Muscle layer of colon (tissue), 2 donors: Measurements from ENCODE around the gene ENC1.

Experiments
- H3K27ac ChIP-seq: one replicate; pipeline ENCODE4 v1.7.0; 2013; ENCODE audit warnings: low read depth, mild to moderate bottlenecking, low read length, moderate library complexity
- H3K27me3 ChIP-seq, 2 donors: one replicate each; pipeline ENCODE4 v1.7.0; 2013; ENCODE audit warnings: low read length in 2 of 2, mild to moderate bottlenecking in 2 of 2; ENCODE audit not compliant: insufficient read depth in 2 of 2, control insufficient read depth in 1 of 2
- H3K36me3 ChIP-seq: one replicate; pipeline ENCODE4 v1.7.0; 2013; ENCODE audit warnings: mild to moderate bottlenecking, low read length; ENCODE audit not compliant: insufficient read depth
- H3K4me1 ChIP-seq: one replicate; pipeline ENCODE4 v1.7.0; 2013; ENCODE audit warnings: mild to moderate bottlenecking, low read length; ENCODE audit not compliant: insufficient read depth
- H3K4me3 ChIP-seq, 2 donors: one replicate each; pipeline ENCODE4 v1.7.0; 2013; ENCODE audit warnings: low read length in 2 of 2, low read depth in 1 of 2, mild to moderate bottlenecking in 1 of 2, moderate library complexity in 1 of 2
- H3K9ac ChIP-seq: one replicate; pipeline ENCODE4 v1.7.0; 2013; ENCODE audit warnings: low read length
- H3K9me3 ChIP-seq: one replicate; pipeline ENCODE4 v1.7.0; 2013; ENCODE audit warnings: mild to moderate bottlenecking, low read length
- donor health status: abdominal sarcoma.
- donor health status: Adenocarcinoma of cecum.

ENC1 gene

DNA sequence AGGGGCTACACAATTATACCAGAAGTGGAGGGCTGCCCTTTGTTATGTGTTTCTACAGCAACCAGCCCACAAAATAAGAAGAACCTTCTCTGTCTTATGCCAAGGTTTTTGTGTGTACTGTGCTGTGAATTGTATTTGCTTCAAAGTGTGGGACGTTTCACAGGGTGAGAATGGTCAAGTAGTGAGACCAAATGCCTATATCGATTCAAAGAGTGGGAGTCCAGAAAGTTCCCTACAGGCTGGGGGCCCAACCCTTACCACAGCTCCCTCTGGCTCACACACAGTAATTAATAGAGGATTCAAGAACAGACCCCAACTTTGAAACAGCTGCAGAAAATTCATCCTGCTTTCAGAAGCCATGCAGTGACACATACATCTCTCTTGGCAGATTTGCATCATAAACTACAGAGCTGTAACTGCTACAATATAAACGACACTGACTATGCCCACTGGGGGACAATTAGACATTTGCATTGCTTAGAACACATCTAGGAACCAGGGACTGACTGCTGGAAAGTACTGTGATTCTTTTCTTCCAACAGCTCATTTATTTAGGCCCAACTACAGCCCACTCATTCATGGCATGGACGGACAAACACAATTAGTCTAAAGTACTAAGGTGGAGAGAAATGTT lies 12.8 kb downstream of the ENC1 start:
- Histone ChIP-seq H3K36me3 (no peaks in the 10 kb centered on the region), H3K4me1 (no peaks in the 10 kb centered on the region), H3K9ac (no peak overlapping the region), H3K9me3 (no peaks in the 10 kb centered on the region), H3K27me3 (no peaks in the 10 kb centered on the region), H3K27ac (no peak overlapping the region), H3K4me3 (no peak overlapping the region)

DNA sequence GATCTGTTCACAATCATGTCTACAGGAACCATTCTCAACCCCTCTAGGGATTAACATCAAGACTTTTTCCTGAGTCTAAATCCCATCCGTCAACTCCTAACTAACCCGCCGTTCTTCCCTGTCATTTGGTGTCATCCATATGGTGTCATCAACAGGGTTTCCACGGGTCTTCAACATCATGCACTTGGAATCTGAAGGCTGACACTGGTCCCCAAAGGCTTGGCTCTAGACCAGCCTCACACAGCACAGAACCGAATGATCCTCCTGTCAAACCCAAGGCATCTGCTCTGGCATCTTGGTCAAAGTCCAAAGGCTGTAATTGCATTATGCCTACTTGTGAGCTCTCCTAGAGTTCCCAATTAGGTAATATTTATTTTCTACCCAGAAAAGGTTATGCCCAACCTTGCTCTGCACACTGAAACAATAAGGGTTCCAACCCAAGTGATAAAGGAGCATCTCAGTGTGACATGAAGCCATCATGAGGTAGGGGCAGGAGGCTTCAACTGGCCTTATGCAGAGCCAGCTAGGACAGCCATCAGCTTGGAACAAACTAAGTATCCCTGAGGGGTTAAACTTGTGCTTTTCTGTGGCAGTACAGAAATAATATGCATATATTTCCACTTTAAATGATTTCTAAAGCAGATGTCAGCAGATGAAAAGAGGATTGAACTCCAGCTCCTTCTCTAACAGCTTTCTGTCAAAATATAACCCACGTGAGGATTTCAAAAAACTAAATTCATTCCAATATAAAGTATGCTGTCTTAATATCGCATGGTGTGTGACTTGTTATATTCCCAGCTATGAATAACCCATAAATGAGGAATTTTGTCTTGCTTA lies 13.9 kb downstream of the ENC1 start:
- Histone ChIP-seq H3K9me3 (no peaks in the 10 kb centered on the region), H3K27ac (no peak overlapping the region), H3K9ac (no peak overlapping the region), H3K36me3 (no peaks in the 10 kb centered on the region), H3K27me3 (no peaks in the 10 kb centered on the region), H3K4me3 (no peak overlapping the region), H3K4me1 (no peaks in the 10 kb centered on the region)

DNA sequence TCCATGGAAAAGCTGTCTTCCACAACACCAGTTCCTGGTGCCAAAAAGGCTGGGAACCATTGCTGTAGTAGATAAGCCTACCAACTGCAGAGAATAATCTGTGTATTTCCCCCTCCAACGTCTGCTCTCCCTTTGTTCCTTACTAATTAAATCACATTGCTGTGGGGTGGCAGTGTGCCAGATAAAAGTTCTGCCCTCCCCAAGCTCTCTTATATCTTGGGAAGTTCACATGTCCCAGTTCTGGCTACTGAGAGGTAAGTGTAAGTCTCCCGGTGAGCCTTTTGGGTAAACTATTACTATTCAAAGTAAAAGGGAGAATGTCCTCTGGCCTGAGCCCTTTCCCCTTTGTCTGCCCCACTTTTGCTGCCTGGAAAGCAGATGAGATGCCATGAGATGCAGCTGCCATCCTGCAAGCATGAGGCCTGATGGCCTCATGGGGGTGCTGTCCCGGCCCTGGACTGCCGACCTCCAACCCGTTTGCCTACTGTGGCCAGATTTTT lies 14.7 kb downstream of the ENC1 start:
- no peaks in the 10 kb centered on the region for H3K4me1 ChIP-seq
- H3K4me3 ChIP-seq: no peak overlapping the region

DNA sequence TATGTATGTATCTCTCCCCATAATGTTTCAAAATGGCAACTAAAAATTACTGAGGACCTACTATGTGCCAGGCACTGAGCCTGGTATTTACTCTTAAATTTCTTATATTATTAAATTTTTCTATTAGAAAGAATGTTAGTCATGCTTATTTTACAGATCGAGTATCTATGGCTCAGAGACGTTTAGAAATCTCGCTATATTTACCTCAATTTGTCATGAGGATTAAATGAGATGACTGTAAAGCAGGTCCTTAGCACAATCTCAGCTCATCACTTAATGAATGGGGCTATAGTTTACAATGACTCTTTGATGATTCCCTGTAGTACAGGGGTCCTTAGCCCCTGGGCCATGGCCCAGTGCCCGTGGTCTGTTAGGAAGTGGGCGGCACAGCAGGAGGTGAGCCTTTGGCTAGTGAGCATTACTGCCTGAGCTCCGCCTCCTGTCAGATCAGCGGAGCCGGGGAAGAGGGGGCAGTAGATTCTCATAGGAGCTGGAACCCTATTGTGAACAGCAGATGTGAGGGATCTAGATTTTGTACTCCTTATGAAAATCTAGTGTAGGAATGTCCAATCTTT lies 15.5 kb downstream of the ENC1 start:
- no peaks in the 10 kb centered on the region for H3K36me3 ChIP-seq
- H3K27me3 ChIP-seq: no peaks in the 10 kb centered on the region
- H3K9ac ChIP-seq: no peak overlapping the region
- H3K9me3 ChIP-seq: no peaks in the 10 kb centered on the region
- H3K4me3 ChIP-seq: no peak overlapping the region
- no peaks in the 10 kb centered on the region for H3K4me1 ChIP-seq
- H3K27ac ChIP-seq: no peak overlapping the region

More for the DNA sequence above, 14.7 kb downstream of the ENC1 start:
- Histone ChIP-seq H3K9me3 (no peaks in the 10 kb centered on the region), H3K27ac (no peak overlapping the region), H3K27me3 (no peaks in the 10 kb centered on the region), H3K36me3 (no peaks in the 10 kb centered on the region), H3K9ac (no peak overlapping the region)

DNA sequence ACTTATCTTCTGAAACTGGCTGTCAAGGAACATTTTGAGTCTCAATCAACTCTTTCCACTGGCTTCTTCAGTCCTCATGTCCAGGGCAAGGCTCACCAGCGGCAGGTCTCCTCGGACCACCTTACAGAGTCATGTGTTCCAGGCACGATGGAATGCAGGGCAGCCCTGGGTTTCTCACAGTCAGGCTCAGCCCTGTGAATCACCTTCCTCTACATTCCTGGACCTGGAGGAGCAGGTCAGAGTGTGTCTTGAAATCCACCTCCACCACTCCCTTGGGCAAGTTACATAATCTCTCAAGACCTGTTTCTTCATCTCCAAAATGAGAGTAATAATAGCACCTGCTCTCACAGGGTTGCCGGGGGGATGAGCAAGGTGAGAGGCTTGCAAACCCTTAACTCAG lies 16.0 kb downstream of the ENC1 start:
- Histone ChIP-seq H3K9ac (no peak overlapping the region), H3K4me3 (no peak overlapping the region), H3K4me1 (no peaks in the 10 kb centered on the region), H3K36me3 (no peaks in the 10 kb centered on the region), H3K27ac (no peak overlapping the region), H3K9me3 (no peaks in the 10 kb centered on the region), H3K27me3 (no peaks in the 10 kb centered on the region)

DNA sequence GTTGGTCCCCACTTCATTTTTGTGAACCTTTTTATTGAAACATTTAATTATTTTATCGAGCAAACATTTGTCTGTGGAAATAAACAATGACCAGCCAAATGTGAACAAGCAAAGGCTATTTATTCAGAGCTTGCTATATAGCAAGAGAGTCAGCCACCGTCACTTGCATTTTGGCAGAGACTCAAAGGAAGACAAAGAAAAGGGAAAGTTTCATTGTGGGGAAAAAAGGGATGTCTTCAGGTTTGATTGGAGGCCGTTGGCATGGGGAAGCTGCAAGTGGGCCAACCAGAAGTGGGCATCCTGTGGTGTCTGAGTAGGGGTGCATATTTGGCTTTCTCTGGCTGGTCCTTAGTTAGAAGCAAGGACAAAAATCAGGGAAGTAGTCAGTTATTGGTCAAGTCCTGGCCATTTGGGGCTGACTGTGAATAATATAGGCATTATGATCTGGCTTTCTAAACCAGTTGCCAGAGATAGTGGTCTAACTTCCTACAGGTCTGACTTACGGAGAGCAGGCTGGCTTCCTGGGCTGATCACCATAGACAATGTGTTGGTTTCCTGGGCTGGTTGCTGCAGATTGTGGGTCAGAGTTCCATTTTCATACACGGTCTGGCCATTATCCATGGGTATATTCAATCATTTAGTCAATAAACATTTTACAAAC lies 16.6 kb downstream of the ENC1 start:
- H3K27me3 ChIP-seq: no peaks in the 10 kb centered on the region
- no peak overlapping the region for H3K4me3 ChIP-seq
- H3K9ac ChIP-seq: no peak overlapping the region
- H3K36me3 ChIP-seq: no peaks in the 10 kb centered on the region
- H3K27ac ChIP-seq: no peak overlapping the region
- H3K9me3 ChIP-seq: no peaks in the 10 kb centered on the region
- no peaks in the 10 kb centered on the region for H3K4me1 ChIP-seq

DNA sequence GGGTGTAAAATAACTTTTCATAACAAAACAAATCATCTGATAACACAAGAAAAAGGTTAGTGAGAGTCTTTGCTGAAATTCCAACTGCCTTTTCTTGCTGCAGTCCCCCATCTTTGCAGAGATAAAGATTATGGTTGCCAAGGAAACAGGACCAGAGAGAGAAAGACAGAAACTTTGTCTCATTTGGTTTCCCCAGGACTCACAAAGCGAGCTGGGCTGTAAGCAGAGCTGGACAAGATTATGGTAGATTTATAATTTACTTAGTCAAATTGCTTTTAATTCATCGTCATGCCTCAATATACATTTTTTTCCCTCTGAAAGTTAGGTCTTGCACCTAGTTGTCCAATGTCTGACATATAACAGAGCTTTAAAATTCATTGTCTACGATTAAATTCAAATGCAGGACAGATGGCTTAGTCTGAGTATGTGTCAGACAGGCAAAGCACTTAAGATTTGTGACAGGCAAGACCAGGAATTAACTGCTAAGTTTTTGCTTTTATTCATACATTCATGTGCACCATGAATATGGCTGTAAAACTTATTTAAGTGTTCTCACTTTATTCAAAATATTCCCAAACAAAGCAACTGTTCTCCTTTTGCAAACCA lies 17.4 kb downstream of the ENC1 start:
- Histone ChIP-seq H3K27ac (no peak overlapping the region), H3K9me3 (no peaks in the 10 kb centered on the region), H3K4me1 (no peaks in the 10 kb centered on the region), H3K36me3 (no peaks in the 10 kb centered on the region), H3K27me3 (no peaks in the 10 kb centered on the region), H3K4me3 (no peak overlapping the region), H3K9ac (no peak overlapping the region)

DNA sequence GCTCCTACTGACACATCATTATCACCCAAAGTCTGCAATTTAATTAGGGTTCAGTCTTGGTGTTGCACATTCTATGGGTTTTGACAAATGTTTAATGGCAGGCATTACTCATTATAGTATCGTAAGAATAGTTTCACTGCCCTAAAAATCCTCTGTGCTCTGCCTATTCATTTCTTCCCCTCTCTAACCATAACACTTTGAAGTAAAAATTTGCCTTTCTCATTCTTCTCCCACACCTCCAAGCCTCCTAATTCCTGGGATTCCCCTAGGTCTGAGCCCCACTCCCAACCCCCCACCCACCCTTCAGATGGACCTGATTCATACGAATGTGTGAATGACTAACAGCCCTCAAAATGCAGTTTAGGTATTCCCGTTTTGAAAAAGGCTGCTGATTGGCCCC lies 18.4 kb downstream of the ENC1 start:
- no peak overlapping the region for H3K27ac ChIP-seq
- no peak overlapping the region for H3K9ac ChIP-seq
- no peaks in the 10 kb centered on the region for H3K4me1 ChIP-seq
- H3K27me3 ChIP-seq: no peaks in the 10 kb centered on the region
- H3K36me3 ChIP-seq: no peaks in the 10 kb centered on the region
- no peaks in the 10 kb centered on the region for H3K9me3 ChIP-seq
- H3K4me3 ChIP-seq: no peak overlapping the region

DNA sequence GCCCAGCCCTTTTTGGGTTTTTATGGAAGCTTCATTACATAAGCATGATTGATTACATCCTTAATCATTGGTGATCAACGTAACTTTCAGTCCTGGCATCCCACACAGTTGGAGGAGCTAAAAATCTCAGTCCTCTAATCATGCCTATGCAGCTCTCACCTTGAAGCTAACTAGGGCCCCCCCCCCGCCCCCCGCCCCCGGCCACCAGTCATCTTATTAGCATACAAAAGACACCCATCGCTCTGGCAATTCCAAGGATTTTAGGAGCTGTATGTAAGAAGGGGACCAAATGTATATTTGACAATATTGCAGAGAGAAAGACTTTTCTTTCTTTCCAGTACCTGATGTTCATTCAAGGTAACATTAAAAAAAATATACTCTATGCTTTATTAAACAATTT lies 19.0 kb downstream of the ENC1 start:
- no peak overlapping the region for H3K4me3 ChIP-seq
- no peaks in the 10 kb centered on the region for H3K4me1 ChIP-seq
- H3K27ac ChIP-seq: no peak overlapping the region
- H3K9ac ChIP-seq: no peak overlapping the region
- no peaks in the 10 kb centered on the region for H3K36me3 ChIP-seq
- H3K27me3 ChIP-seq: no peaks in the 10 kb centered on the region
- no peaks in the 10 kb centered on the region for H3K9me3 ChIP-seq

DNA sequence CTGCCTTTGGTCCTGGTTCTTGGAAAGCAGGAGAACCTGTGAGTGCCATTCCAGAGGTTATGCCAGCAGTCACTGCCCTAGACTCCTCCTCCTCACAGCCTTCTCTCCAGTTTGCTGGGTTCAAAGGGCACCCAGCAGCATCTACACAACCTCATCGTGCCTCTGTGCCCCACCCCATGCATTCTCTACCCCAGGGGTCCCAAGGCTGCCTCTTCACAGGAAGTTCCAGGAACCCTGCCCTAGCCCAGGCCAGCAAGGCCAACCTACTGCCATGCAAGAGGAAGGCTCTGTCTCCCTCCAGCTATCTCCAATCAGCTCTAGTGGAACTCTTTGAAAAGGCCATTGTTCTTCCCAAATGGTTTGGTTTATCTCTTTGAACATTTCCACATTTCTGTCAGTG lies 21.2 kb downstream of the ENC1 start:
- no peaks in the 10 kb centered on the region for H3K27me3 ChIP-seq
- H3K9me3 ChIP-seq: no peaks in the 10 kb centered on the region

DNA sequence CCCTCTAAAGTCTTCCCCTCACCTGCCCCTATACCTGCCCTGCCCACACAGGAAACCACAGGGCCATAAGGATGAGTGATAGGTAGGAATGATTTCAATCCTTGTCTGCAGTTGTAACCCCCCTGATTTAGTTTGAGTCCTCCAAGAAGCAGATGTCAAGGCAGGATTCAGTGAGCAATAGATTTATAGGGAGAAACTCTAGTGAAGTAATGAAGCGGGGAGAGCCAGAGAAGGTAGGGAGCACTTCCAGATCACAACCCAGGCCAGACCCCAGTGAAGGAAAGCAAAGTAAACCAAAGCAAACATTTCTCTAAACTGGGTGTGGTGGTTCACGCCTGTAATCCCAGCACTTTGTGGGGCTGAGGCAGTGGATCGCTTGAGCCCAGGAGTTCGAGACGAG lies 22.4 kb downstream of the ENC1 start:
- no peaks in the 10 kb centered on the region for H3K9me3 ChIP-seq
- no peak overlapping the region for H3K4me3 ChIP-seq

More for the DNA sequence above, 21.2 kb downstream of the ENC1 start:
- H3K9ac ChIP-seq: no peak overlapping the region
- no peak overlapping the region for H3K27ac ChIP-seq
- no peaks in the 10 kb centered on the region for H3K4me1 ChIP-seq
- H3K4me3 ChIP-seq: no peak overlapping the region
- no peaks in the 10 kb centered on the region for H3K36me3 ChIP-seq

More for the DNA sequence above, 22.4 kb downstream of the ENC1 start:
- Histone ChIP-seq H3K4me1 (no peaks in the 10 kb centered on the region), H3K27ac (no peak overlapping the region), H3K36me3 (no peaks in the 10 kb centered on the region), H3K27me3 (no peaks in the 10 kb centered on the region), H3K9ac (no peak overlapping the region)
